GM21737 (cell line): ENCODE data around the gene C1QL4.
"Not testable (repeated sequence)": the region's sequence is repeated elsewhere in the genome, so short reads cannot be mapped to it uniquely, and the experiment has no call there.

ENCODE experiments used
- ATAC-seq: cut with Tn5 transposase; IDR thresholded peaks from one replicate; pipeline ENCODE4 v1.9.1; 2021; ENCODE audit warnings: mild to moderate bottlenecking, moderate library complexity; ENCODE audit not compliant: unreplicated experiment

The C1QL4 gene

DNA sequence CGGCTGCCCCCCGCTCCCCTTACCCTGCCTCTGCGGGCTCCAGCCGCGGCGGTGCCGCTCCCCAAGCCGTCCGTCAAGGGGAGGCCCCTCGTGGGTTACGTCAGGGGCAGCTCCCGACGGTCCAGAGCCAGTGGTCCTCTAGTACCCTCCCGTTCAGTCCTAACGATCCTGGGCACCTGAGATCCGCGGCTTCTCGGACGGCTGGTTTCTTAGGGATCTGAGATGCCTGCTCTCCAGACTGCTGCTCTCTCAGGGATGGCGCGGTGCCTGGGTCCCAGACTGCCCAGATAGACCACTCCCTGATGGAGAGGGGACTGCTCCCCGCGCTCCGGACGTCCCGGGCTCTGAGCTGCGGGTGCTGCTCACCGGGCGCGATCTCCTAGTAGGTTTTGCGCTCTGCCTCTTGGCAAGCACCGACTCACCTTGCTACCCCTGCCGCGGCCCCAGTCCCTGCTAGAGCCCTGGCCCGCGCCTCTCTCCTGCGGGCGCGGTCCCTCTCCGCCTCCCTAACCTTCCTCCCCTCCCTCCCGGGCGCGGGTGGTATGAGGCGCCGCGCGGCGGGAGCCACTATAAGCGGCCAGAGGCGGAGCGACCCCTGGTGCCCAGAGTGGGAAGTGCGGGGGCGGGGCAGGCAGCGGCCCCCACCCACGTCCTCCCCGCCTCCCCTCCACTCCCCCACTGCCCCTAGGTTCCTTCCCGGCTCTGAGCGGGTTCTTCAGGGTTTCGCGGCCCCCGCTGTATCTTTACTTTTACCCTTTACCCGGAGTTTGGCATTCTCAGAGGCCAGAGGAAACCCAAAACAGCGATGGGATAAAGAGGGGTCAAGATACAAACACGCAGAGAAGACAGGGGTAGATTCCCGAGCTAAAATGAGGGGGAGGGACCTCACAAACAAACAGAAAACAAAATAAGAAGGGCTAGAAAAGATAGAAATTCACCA is at the start of gene C1QL4:
Gene C1QL4, minus strand, starts transcription at position 544 of the 940 bp plus-strand sequence. CDS start 711 bp downstream, outside the sequence.
- ATAC-seq = peak; percentile 59

DNA sequence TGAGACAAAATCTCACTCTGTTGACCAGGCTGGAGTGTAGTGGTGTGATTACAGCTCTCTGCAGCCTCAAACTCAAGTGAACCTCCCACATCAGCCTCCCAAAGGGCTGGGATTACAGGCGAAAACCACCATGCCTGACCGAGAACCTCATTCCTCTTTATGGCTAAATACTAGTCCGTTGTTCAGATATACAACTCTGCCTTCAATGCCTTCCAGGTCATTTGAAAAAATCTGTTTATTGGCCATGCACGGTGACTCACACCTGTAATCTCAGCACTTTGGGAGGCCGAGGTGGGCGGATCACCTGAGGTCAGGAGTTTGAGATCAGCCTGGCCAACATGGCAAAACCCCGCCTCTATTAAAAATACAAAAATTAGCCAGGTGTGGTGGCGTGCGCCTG is 43.2 kb upstream of the C1QL4 start:
- not testable (repeated sequence) for ATAC-seq

DNA sequence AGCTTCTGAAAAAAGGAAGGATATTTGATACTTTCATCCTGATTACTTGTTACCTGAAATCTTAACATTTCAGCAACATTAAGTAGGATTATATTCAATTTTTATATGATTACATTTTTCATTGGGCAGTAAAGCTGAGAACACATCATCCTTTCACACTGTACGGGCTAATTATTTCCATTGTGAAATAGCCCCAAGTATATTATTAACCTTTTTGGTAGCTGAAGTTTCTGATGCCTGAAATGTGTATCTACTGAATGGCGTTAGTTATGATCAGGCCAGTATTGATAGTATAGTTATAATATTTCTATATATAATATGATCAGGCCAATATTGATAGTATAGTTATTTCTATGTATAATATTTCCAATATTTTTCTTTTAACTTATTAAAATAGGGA is 40.4 kb upstream of the C1QL4 start:
- peak; percentile 47 for ATAC-seq

DNA sequence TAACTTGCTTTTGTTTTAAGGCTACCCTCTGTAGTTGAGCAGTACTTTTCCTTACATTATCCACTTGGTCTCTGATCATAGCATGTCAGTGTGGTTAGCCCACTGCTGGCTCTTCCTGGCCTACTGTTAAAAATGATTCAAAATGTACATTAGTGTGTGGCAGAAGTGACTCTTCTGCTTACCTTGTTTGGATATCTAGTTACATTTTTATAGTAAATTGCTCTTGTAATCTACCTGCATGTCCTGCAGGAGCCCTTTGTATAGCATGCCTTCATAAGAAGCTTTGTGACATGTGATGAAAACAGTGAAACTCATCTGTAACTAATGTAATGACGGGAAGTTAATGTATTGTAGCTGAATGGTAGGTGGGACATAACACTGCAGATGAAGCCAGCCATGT is 38.4 kb upstream of the C1QL4 start:
- ATAC-seq = peak; percentile 49

DNA sequence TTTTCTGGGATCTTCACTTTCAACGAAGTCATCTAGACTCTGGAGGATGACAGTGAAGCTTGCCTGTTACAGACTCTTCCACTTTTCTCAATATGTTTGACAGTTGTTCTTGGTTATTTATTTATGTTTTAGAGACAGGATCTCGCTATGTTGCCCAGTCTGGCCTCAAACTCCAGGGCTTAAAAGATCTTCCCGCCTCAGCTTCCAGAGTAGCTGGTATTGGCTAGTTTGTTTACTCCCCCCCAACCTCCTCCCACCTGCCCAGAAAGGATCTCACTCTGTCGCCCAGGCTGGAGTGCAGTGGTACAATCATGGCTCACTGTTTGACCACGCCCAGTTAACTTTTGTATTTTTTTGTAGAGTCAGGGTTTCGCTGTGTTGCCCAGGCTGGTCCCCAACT is 33.6 kb upstream of the C1QL4 start:
- no peak for ATAC-seq

DNA sequence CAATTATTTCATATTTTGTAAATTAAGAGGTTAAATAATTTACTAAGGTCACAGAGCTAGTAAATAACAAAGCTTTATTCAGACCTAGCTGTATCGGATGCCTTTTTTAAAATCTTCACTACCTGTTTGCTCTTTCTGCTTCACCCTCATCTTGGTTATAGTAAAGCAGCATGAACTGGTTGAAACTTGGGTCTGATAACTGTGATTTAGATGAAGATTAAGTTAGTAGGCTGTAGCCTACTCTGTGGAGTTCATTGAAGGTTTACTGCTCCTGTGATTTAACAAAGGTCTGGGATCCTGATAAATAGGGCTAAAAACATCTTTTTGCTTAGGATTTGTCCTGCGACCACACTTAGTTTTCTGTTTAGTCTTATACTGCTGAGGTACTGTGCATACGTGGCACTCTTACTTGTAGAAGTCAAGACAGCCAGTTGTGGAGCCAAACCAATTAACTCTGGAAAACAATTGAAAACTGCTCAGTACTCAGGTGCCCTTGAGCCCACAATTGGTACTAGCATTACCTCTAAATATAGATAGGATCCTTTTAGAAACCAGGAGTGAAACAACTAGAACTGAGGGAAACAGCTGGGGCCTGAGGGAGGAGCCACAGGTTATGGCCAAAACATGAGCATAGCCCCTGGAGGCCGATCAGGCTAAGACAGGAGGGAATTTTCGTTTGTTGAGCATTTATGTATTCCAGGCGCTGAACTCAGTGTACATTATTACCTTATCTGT is 32.6 kb upstream of the C1QL4 start:
- peak; percentile 47 for ATAC-seq

DNA sequence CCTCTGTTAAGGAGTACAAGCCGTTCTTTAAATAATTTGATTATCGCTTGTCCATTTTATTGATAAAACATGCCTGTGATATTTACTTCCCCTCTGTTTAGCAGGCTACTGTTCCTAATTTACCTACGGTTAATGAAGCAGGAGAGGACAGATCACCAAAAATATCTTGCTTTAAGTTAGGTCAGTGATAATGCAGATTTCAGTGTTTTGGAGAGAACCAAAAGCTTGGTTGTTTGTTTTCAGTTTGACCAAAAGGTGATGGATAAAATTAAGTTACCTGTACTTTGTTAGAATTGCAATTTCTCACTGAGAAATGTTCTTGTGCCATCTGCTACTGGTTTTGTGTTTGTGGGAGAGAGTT is 31.2 kb upstream of the C1QL4 start:
- no peak for ATAC-seq

DNA sequence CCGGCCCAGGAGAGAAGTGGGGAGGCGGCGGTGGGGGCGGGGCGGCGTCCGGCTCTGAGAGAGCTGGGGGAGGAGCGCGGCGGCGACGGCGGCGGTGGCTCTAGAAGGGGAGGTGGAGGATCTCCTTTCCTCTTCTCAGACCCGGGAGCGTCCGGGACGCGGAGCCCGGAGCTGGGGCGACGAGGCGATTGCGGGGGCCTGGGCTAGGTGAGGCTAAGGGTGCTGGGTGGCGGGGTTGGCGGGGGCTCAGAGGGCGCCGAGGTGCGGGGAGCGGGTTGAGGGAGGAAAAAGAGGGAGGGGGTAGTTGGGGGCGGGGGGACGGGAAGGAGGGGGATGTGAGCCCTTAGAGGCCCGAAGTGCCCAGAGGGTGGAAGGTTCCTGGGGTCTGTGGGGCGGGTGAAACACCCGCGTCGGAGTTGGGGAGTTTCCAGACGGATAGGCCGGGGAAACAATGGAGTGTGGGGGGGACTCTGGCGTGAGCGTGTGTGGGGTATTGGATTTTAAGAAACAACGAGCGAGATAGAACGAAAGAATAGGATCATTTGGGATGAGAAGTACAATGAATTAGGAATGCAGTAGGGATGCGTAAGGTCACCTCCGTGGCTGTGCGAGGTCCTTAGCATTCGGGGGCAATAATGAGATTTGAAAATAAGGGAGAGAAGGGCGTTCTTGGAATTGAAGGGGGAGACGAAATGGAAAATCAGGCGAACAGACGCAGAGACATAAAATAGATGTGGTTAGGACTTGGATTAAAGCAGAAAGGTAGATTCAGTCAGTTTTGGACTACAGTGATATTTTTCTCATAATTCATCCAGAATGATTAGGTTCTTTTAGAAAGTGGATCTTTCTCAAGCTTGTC is 30.6 kb upstream of the C1QL4 start, which contains the start of gene SPATS2:
Gene SPATS2, plus strand, starts transcription at position 82 of the 859 bp plus-strand sequence. CDS start 93,551 bp downstream, outside the sequence.
- ATAC-seq = no peak

DNA sequence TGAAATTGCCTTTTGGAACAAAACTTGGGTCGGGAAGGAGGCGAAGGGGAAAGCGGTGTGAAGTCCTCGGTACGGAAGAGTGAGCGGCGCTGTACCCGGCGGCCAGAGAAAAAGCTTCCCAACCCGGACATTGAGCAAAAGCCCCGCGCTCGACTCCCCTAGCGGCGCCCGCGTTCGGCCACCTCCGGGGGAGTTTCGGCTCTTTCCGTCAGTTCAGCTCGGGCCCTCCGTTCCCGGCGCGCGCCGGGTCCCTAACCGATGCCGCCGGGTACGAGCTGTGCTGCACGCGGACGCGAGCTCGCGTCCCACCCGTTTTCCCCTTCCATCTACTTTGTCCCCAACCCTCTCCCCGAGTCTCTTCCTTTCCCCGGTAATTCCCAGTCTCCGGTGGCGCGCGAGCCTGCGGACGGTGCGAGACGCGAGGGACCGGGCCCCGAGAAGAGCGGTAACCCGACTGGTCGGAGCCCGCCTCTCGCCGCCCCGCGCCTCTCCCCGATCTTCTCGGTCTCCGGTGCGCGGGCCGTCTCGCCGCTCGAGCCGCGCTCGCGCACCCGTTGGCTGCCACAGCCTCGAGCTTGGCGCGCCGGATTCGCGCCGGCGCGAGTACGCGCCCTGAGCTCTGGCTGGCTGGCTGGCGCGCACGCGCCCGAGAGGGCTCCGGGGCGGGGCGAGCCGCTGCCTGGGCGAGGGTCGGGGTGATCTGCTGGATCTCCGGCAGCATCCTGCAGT is 29.8 kb upstream of the C1QL4 start:
- ATAC-seq = peak; percentile 61

DNA sequence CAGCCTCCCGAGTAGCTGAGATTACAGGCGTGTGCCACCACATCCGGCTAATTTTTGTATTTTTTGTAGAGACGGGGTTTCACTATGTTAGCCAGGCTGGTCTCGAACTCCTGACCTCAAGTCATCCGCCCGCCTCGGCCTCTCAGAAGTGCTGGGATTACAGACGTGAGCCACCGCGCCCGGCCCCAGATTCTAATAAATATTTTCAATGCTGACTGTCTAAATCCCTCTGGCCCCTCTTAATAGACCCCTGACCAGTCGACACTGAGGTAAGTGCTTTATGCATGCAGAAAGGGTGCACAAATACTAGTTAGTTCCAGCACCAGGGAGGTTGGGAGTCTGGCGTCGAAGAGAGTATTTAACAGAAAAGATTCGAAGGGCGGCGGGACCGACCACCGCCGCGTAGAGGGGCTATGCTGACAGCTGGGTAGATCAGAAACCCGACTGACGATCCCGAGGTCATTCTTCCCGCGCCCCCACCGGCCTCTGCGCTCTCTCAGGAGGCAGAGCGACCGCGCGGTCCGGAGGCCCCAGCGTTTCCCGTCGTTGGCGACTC is 29.2 kb upstream of the C1QL4 start:
- ATAC-seq = no peak

DNA sequence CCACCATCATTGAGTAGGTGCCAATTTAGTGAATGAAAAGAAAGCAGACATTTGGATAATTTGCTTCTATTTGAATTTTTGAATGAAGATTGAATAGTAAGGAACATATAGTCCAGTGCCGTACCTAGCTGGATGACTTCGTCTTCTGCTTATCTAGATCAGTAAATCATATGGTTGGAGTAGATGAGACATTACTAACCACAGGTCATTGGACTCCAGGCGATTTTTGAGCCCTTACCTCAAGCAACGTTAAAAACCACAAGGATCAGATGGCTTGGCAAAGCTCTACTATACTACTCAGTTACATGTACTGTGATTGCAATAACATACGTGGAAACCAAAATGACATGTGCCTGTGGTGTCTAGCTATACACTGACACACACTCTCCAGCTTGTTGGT is 28.6 kb upstream of the C1QL4 start:
- ATAC-seq = no peak

DNA sequence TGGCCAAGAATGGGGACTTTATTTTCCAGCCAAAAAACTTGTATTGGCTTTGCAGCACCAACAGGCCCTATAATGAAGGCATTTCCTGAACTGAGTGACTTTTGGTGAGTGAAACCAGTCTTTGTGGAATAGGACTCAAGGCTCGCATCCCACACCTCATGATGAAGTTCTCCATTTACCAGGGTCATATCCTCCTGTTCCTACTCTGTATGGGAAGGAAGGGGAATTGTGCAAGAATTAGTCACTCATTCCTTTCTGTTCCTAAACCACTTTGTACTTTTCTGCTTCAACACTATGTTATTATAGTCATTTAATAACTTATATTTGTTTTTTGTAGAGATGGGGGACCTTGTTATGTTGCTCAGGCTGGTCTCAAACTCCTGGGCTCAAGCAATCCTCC is 28.0 kb upstream of the C1QL4 start:
- no peak for ATAC-seq

DNA sequence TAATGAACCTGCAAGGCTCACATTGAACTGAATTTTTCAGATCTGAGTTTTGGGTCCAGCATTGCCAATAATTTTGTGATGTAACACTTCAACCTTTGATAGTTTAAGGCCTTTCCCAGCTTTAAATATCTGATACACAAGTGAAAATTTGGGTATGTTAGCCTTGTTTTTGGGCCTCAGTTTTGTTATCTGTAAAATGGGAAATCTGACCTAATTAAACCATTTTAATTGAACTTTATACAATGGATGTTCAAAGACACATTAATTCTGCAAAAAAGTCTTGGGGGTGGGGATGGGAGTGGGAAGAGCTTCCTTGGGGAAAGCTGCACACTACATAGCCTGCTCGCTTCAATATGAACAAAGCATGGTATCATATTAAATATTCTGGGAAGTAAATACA is 25.1 kb upstream of the C1QL4 start:
- no peak for ATAC-seq

DNA sequence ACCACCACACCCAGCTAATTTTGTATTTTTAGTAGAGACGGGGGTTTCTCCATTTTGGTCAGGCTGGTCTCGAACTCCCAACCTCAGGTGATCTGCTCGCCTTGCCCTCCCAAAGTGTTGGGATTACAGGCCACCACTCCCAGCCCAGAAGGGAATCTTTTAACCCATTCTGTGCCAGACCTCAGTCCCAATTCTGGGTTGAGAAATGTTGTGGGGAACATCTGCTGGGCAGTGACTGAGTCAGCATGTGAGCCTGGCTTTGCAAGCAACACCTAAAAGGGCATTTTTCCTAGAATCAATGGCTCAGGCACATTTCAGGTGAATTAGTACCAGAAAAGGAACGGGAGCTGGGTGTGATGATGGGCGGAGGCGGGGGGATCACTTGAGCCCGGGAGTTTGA is 22.7 kb upstream of the C1QL4 start:
- ATAC-seq = no peak

DNA sequence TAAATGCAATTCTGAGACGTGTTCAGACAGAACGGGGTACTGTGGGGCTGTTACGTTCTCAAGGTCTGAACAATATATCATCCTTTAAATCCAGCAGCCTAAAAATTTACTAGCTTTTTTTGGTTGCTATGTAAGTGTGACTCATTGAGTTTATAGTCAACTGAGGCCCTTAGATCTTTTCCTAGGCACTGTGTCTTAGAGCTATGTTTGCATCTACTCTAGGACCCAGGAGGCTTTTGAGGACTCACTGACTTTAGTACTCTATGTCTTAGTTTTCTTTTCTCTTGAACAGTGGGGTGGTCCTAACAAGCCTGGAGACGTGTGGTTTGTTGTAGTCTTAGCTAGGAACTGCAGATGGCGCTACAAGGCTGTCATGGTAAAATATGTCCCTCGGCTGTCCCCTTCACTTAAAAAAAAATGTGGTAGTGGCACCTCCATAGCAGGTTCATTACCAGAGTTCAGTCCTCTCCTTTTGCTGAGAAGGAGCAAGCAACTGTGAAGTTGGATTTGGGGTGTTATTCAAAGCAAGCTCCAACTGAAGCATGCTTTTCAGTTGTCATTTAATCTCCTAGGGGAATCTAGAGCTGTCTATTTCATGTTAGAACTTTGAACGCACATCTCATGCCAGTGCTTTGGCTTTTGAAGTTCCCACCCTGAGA is 21.6 kb upstream of the C1QL4 start:
- peak; percentile 75 for ATAC-seq

DNA sequence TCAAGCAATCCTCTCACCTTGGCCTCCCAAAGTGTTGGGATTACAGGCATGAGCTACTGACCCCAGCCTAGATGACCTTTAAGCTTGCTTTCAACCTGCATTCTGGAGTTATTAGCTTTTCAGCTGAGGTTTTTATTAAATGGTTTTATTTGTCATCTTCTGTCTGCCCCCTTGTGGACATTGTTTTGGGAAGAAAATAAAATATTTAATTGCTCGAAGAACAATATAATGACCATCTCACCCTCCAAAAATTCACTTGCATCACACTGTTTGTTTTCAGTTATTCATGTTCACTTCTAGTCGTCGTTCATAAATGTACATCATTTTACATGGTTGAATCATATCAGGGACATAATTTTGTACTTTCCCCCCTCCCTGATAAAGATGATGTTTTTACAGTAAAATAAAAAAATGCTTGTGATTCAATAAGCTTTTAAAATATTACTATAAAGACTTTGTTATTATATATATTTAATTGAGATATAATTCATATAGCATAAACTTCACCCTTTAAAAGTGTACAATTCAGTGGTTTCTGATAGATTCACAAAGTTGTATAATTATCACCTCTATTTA is 20.2 kb upstream of the C1QL4 start:
- no peak for ATAC-seq

DNA sequence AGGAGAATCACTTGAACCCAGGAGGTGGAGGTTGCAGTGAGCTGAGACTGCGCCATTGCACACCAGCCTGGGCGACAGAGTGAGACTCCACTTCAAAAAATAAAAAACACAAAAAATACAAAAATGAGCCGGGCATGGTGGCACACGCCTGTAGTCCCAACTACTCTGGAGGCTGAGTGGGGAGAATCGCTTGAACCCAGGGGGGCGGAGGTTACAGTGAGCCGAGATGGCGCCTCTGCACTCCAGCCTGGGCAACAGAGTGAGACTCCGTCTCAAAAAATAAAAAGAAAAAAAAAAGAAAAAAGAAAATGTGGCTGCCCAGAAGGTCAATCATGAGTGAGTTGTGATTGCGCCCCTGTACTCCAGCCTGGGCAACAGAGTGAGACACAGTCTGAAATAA is 18.9 kb upstream of the C1QL4 start:
- no peak for ATAC-seq

DNA sequence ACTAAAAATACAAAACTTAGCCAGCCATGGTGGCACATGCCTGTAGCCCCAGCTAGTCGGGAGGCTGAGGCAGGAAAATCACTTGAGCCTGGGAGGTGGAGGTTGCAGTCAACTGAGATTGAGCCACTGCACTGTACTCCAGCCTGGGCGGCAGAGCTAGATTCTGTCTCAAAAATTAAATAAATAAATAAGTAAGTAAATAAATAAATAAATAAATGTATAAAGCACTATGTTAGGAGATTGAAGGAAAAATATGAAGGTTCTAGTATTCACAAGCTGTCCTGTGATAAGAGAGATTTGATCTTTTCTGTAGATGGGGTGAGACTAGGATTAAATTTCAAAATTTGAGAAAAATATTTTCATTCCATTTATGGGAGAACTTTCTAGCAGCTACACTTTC is 15.4 kb upstream of the C1QL4 start:
- ATAC-seq = no peak

DNA sequence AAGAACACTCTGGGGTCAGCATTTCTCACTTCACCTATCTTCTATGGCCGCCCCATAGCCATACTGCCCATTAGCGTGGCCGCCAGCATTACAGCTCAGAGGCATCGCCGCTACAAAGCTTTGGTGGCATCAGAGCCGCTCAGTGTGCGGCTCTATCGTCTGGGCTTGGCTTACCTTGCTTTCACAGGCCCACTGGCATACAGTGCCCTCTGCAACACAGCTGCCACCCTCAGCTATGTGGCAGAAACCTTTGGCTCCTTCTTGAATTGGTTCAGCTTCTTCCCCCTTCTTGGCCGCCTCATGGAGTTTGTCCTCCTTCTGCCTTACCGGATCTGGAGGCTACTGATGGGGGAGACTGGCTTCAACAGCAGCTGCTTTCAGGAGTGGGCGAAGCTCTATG is 12.3 kb upstream of the C1QL4 start:
- ATAC-seq = no peak
